DMS53 (cell line): ENCODE measurements around the gene REEP3.

Experiments used
- DNase-seq: peaks from one replicate; lab custom pipeline; 2025; lab: John Stamatoyannopoulos, UW

Gene REEP3

DNA sequence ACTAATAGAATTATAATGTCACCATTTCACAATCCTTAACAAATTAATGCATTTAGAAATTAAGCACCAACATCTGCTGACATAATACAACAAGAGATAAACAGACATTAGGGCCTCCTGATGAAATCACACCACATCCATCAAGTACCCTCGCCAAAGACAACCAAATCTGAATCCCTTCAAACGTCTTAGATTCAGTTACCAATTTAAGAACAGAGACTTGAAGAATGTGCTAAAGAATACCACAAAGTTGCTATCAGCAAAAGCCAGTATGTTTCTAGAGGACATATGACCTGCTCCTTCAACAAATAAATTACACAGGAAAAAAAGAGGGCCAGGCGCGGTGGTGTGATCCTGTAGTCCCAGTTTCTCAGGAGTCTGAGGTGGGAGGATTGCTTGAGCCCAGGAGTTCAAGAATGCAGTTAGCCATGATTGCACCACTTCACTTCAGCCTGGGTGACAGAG is 144.5 kb downstream of the REEP3 start:
- no peak for DNase-seq

DNA sequence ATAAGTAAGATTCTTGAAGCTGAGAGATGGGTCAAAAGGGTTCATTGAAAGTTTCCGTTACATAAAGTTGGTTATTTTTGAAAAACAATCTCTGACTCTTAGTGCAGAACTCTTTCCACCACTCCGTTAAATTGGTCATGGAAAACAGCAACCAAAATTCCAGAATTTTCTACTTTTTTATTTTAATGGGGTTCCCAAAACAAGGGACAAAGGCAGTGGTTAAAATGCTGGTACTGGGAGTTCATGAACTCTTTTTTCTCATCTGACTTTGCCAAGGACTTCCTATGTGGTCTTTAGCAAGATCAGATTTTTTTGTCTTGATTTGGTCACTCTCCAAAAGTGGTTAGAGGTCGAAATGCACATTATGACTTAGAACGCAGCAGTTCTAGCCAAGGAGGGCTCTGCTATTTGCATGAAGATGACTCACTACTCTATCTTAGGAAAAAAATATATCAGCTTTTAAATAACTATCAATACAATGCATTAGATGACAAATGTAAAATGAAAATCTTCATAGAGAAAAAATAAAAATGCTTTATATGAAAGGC is 145.7 kb downstream of the REEP3 start:
- DNase-seq = no peak

DNA sequence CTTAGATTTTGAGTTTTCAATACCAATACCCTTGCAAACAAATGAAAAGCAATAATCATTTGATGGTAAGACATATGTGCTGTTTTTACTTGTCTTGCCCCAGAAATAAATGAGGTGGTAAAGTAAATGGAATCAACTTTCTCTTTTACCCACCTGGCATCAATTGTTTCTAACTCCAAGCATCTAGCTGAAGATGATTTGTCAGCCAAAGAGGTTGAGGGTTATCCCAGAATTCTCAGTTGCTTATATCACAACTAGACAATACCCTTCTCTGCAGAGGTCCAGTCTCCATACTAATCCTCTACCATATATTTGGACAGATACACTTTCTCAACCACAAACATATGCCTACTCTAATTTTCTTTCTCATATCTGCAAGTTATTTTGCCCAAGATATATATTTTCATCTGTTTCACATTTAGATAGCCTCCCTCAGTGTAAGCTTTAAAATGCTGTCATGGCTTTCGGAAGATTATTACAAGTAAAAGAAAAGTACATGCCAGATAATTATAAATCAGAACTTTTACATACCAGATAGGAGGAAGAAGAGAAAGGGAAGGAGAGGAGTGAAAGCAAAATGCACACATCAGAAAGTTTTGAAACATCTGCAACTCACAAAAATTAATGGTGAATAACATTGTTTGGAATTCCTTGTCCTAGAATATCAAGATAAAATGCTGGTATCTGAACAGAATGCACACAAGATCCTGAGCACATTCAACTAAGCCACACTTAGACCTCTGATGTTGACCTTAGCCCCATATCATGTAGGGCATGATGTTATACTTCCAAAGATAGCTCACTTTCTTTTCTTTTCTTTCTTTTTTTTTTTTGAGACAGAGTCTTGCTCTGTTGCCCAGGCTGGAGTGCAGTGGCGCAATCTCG is 146.6 kb downstream of the REEP3 start:
- DNase-seq = no peak

DNA sequence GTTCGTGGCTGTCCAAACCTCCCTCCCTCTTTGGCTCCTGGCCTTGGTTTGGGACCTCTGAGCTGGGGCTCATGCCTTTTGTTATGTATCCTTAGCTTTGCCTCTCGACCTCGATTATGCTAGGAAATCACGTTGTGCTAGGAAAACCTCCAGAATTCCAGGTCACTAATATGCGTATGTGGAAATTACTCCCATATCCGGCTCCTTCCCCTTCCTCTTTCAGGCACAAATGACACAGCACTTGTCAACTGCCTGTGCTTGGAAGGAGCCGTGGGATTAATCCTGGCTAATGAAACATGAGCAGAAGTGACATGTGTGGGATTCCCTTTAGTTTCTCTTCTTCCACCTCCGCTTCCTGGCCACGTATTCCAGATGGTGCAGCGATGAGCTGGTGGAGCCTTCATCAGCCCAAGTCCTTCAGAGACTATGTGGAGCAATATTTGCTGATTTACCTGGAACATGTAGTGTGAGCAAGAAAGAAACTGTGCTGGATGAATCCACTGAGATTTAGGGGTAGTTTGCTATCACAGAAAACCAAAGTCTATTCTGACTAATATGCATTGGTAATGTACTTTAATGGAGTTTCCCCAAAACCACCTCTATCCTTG is 149.2 kb downstream of the REEP3 start:
- no peak for DNase-seq

DNA sequence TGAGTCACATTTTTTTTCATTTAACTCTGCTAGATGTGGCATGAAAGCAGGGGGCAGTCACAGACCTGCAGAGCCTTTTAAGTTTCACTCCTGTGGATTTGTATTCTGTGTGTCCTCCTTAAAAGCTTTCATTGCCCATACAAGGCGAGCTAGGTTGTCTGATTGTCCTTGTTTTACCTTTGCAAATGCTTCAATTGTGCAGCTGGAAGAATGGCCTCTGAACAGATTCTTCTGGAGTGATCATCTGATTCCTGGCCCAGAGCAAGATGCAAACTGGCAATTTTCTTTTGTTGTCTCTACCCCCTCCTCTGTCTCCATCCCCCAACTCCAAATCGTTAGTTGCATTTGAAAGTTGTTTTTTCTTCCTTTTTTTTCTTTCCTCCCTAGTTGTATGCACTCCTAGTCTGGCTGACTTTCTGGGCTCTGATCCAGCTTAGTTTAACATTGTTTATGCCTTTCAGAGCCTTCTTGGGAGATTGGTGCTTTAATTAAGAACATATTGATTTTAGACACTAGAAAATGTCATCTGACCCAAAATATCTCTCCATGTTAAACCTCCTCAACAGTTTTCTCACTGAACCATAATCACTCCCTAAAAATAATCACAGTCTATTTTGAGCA is 150.2 kb downstream of the REEP3 start:
- no peak for DNase-seq

DNA sequence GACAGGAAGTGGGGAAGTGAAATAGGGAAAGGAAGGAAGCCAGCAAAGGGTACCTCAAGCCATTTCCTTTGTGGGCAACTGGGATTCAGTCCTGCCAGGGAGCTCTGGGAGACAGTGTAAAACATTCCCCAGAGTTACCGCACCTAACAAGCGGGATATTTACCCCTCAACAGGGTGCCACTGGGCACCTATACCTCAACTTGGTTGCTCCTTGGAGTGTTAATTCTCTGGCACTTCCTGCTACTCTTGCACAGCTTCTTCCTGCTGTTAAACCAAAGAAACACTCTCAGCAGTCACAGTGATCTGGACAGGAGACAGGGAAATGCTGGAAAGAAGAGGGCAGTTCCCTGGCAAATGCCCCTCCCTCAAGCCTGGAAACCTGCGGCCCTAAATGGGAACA is 151.3 kb downstream of the REEP3 start:
- DNase-seq = no peak

DNA sequence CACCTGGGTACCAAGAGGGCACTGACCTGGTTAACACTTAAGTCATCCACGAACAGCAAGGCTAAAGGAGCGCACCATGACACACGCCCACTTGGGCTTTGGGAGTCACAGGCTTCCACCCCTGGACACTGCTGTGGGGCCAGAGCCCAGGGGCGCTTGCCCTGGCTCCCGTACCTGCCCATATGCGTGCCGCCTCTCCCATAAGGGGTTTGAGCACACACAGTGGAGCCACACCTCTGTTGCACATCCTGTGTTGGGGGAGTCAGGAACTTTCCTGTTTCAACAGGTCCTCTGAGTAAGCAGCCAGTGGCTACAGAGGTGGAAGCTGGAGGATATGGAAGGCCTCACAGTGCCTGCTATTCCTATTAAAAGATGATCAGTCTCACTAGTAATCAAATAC is 152.0 kb downstream of the REEP3 start:
- no peak for DNase-seq

DNA sequence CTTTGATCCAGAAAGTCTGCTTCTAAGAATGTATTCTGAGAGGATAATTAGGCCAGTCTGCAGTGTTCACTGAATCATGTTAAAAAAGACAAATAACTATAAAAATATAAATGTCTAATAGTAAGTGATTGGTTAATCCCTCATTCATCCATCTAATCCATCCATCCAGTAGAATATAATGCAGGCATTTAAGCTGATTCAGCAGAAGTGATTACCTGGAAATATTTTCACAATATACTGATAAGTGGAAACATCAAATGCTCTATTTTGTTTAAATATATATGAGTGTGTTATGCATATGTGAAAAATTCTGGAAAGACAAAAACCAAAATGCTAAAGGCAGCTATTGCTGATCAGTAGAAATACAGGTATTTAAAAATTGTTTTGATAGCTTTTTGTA is 152.6 kb downstream of the REEP3 start:
- no peak for DNase-seq
